Endothelial cell of umbilical vein (primary cell): Measurements from ENCODE around the gene BMPR1A. TPM values are rescaled to one million over a fixed set of nuclear protein-coding genes. Genes with fewer than 3 reads are reported as not detected.

ENCODE experiments used
- BruUV-seq: library from RNA; stranded (reverse); fragments of 400-500 nt; replicated peaks from 2 replicates; lab custom pipeline; 2021; lab: Mats Ljungman, UMichigan
- CTCF ChIA-PET: fragments of 300-600, 350-600 bp; sonication (Branson Sonifier 250); formaldehyde crosslinking; loops from one replicate; lab custom pipeline; 2021; ENCODE audit warnings: antibody characterized with exemption, inconsistent platforms; lab: Charles Lee
- POLR2A ChIA-PET: fragments of 300-600, 350-600 bp; sonication (Branson Sonifier 250); formaldehyde crosslinking; loops from one replicate; lab custom pipeline; 2021; ENCODE audit warnings: antibody characterized with exemption, inconsistent platforms; lab: Charles Lee
- DNase-seq: peaks from one replicate; pipeline ENCODE4 v3.0.0-alpha.2; 2011; ENCODE audit warnings: low read depth, low spot score
- FAIRE-seq: peaks from 2 replicates; lab custom pipeline; 2011; peaks lifted over from hg19 to GRCh38; lab: Jason Lieb, UNC
- H2AFZ ChIP-seq: 2 replicates; pipeline ENCODE4 v1.6.0; 2012; ENCODE audit warnings: low read depth, low read length, control low read depth, inconsistent platforms
- H3K27ac ChIP-seq: 2 replicates; pipeline ENCODE4 v1.5.1; 2011; ENCODE audit warnings: low read depth, mild to moderate bottlenecking, control low read depth, low read length, moderate library complexity; ENCODE audit not compliant: insufficient read depth
- H3K27me3 ChIP-seq, 2 experiments: 2 replicates each; pipeline versions ENCODE4 v1.6.0 to v1.6.1; 2011; ENCODE audit warnings: low read length in 2 of 2, mixed read lengths in 1 of 2; ENCODE audit not compliant: control insufficient read depth in 2 of 2, insufficient read depth in 2 of 2
- H3K36me3 ChIP-seq, 2 experiments: 2 replicates in 1 of 2; 3 replicates in 1 of 2; pipeline ENCODE4 v1.5.1; 2011; ENCODE audit warnings: low read length in 2 of 2, mild to moderate bottlenecking in 1 of 2, moderate library complexity in 1 of 2; ENCODE audit not compliant: control insufficient read depth in 2 of 2, insufficient read depth in 2 of 2; ENCODE audit errors: extremely low read depth in 1 of 2
- H3K4me1 ChIP-seq: 3 replicates; pipeline ENCODE4 v1.5.1; 2011; ENCODE audit warnings: mild to moderate bottlenecking, low read length; ENCODE audit not compliant: control insufficient read depth, insufficient read depth; ENCODE audit errors: extremely low read depth
- H3K4me2 ChIP-seq: 2 replicates; pipeline ENCODE4 v1.6.1; 2011; ENCODE audit warnings: low read length, control low read depth, mixed read lengths; ENCODE audit not compliant: insufficient read depth
- H3K4me3 ChIP-seq, 3 experiments: fragments of 200-600 bp in 1 of 3; sonication (generic), shearing (Covaris generic) in 1 of 3; replicated peaks in 1 of 3; 2 replicates each; pipeline ENCODE4 v1.5.1; 2011 to 2016; ENCODE audit warnings: control low read depth in 3 of 3, low read length in 3 of 3, mild to moderate bottlenecking in 2 of 3, inconsistent platforms in 1 of 3, low read depth in 1 of 3, moderate library complexity in 1 of 3; ENCODE audit not compliant: insufficient read depth in 1 of 3
- H3K79me2 ChIP-seq: 2 replicates; pipeline ENCODE4 v1.6.0; 2012; ENCODE audit warnings: low read length, inconsistent platforms; ENCODE audit not compliant: control insufficient read depth, insufficient read depth
- H3K9ac ChIP-seq: replicated peaks from 2 replicates; pipeline ENCODE3; 2011; ENCODE audit warnings: low read length, control low read depth; ENCODE audit not compliant: insufficient read depth; ENCODE audit errors: extremely low read depth
- H3K9me1 ChIP-seq: replicated peaks from 3 replicates; pipeline ENCODE4 v1.6.0; 2011; ENCODE audit warnings: mild to moderate bottlenecking, low read length; ENCODE audit not compliant: control insufficient read depth, insufficient read depth; ENCODE audit errors: extremely low read depth
- H3K9me3 ChIP-seq: replicated peaks from 2 replicates; pipeline ENCODE4 v1.5.1; 2012; ENCODE audit warnings: low read length, inconsistent platforms; ENCODE audit not compliant: control insufficient read depth, insufficient read depth
- H4K20me1 ChIP-seq: replicated peaks from 2 replicates; pipeline ENCODE3; 2011; ENCODE audit warnings: mild to moderate bottlenecking, low read length; ENCODE audit not compliant: control insufficient read depth, insufficient read depth; ENCODE audit errors: extremely low read depth
- CTCF ChIP-seq, 2 donors: IDR thresholded peaks; 1 replicate in 1 of 2; 2 replicates in 1 of 2; pipeline ENCODE4 v1.5.1; 2011; ENCODE audit warnings: low read length in 2 of 2, mild to moderate bottlenecking in 2 of 2, moderate library complexity in 2 of 2, control low read depth in 1 of 2, inconsistent platforms in 1 of 2, low read depth in 1 of 2; ENCODE audit not compliant: insufficient read depth in 1 of 2; ENCODE audit errors: extremely low read depth in 1 of 2
- EZH2 ChIP-seq: IDR thresholded peaks from 2 replicates; pipeline ENCODE4 v1.6.1; 2012; ENCODE audit warnings: borderline replicate concordance, low read depth, mild to moderate bottlenecking, moderate library complexity, low read length, inconsistent platforms; ENCODE audit not compliant: severe bottlenecking
- FOS ChIP-seq: IDR thresholded peaks from 2 replicates; pipeline ENCODE4 v1.6.1; 2011; ENCODE audit warnings: mild to moderate bottlenecking, low read length, moderate library complexity, borderline replicate concordance; ENCODE audit not compliant: insufficient read depth
- GATA2 ChIP-seq: IDR thresholded peaks from 2 replicates; pipeline ENCODE4 v1.7.0; 2011; ENCODE audit warnings: low read depth, mild to moderate bottlenecking, moderate library complexity, mixed read lengths, low read length; ENCODE audit not compliant: insufficient read length, insufficient read depth
- JUN ChIP-seq: IDR thresholded peaks from 2 replicates; pipeline ENCODE4 v1.6.1; 2011; ENCODE audit warnings: borderline replicate concordance, low read depth; ENCODE audit not compliant: insufficient read length, insufficient read depth
- MAX ChIP-seq: IDR thresholded peaks from 2 replicates; pipeline ENCODE4 v1.6.1; 2011; ENCODE audit not compliant: insufficient read depth, insufficient read length
- MYC ChIP-seq: IDR thresholded peaks from one replicate; pipeline ENCODE4 v1.6.1; 2011; ENCODE audit warnings: mild to moderate bottlenecking, low read depth, low read length
- POLR2A ChIP-seq: IDR thresholded peaks from 2 replicates; pipeline ENCODE4 v1.6.1; 2012; ENCODE audit warnings: low read depth, mild to moderate bottlenecking, control low read depth, low read length
- POLR2AphosphoS5 ChIP-seq: IDR thresholded peaks from 2 replicates; pipeline ENCODE4 v1.6.1; 2012; ENCODE audit warnings: low read depth, mild to moderate bottlenecking, control low read depth, low read length, moderate library complexity; ENCODE audit not compliant: insufficient read depth
- dilution Hi-C: fragments of 300-500 bp; cut with MboI; formaldehyde crosslinking; loops from one replicate; pipeline ENCODE4 v1.15.0; 2019; ENCODE audit warnings: low sequenced_read_pairs; ENCODE audit not compliant: extremely low pct_ligation_motif_present
- intact Hi-C: fragments of 100-400 bp; cut with micrococcal nuclease; formaldehyde crosslinking; loops from one replicate; pipeline ENCODE4 v1.10.0; 2022
- polyA plus RNA-seq, 4 experiments: library from polyadenylated mRNA; depleted of rRNA in 3 of 4; stranded (reverse) in 3 of 4; unstranded in 1 of 4; fragments of >200 nt; gene quantifications; 2 replicates each; pipeline versions ENCODE4 v1.2.1 to v1.2.3, GENCODE V29; 2011 to 2012; ENCODE audit warnings: missing spikeins in 1 of 4
- total RNA-seq: library from RNA; stranded (reverse); gene quantifications from 2 replicates; pipeline ENCODE4 v1.2.3, GENCODE V29; 2021

BMPR1A gene
- total and polyA plus RNA-seq, 2 donors (not counting 3 experiments of a cell fraction or from before 2014, with no cell fraction given): not detected

- FAIRE-seq: no peak
- Histone ChIP-seq H3K79me2 (peaks cover 16% of the 10 kb centered on the region), H3K9ac (no peak overlapping the region), H3K9me3 (no peaks in the 10 kb centered on the region), H3K27me3 (no peaks in the 10 kb centered on the region), H3K4me2 (no peak overlapping the region), H2AFZ (no peak overlapping the region), H3K4me1 (no peaks in the 10 kb centered on the region), H3K27ac (no peak overlapping the region), H4K20me1 (no peaks in the 10 kb centered on the region), H3K36me3 (peaks cover 37 to 59% of the 10 kb centered on the region in 2 experiments), H3K9me1 (no peaks in the 10 kb centered on the region), H3K4me3 (no peak overlapping the region)
- dilution Hi-C loops: no loop called here
- TF ChIP-seq EZH2 (no peak), MAX (no peak), JUN (no peak), GATA2 (no peak), POLR2A (no peak), FOS (no peak), POLR2AphosphoS5 (no peak), MYC (no peak), CTCF (IDR thresholded peaks at IDR 0.05; ENCODE audit: extremely low read depth in 1 of 2, insufficient read depth in 1 of 2, low read depth in 1 of 2, low read length in 2 of 2) (no peak)
- no peak for DNase-seq
- CTCF ChIA-PET: interaction anchor here (1.3 to 12.5 kb wide), 5 partner anchors 20 to 253 kb away, joined by 3 to 325 read pairs (median 3); partner anchors contain the start of genes ADIRF, MMRN2 and SNCG
- POLR2A ChIA-PET: no interaction called here
- BruUV-seq: no TSS peak
- intact Hi-C loops: no loop called here
Observed at GRCh38 chr10:86937502-86938154, 181.2 kb downstream of the BMPR1A start.
